ENCODE data around the gene MDN1.

The MDN1 gene

GRCh38 chr6:89604653-89605052 lies 214.9 kb downstream of the MDN1 start:
- DNase-seq (ENCODE audit: low read depth), result no peak
- no peak overlapping the region for H3K4me3 ChIP-seq (ENCODE audit: low read depth, low read length)
- TF ChIP-seq, protein P1, sequence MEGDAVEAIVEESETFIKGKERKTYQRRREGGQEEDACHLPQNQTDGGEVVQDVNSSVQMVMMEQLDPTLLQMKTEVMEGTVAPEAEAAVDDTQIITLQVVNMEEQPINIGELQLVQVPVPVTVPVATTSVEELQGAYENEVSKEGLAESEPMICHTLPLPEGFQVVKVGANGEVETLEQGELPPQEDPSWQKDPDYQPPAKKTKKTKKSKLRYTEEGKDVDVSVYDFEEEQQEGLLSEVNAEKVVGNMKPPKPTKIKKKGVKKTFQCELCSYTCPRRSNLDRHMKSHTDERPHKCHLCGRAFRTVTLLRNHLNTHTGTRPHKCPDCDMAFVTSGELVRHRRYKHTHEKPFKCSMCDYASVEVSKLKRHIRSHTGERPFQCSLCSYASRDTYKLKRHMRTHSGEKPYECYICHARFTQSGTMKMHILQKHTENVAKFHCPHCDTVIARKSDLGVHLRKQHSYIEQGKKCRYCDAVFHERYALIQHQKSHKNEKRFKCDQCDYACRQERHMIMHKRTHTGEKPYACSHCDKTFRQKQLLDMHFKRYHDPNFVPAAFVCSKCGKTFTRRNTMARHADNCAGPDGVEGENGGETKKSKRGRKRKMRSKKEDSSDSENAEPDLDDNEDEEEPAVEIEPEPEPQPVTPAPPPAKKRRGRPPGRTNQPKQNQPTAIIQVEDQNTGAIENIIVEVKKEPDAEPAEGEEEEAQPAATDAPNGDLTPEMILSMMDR (IDR thresholded peaks at IDR 0.05; ENCODE audit: low read depth, low read length, missing control alignments), result no peak

- no peak for DNase-seq (ENCODE audit: low read depth)
- TF ChIP-seq, protein P1 (IDR thresholded peaks at IDR 0.05; ENCODE audit: low read depth, low read length, missing control alignments), result no peak
Observed at GRCh38 chr6:89602166-89602565, 217.4 kb downstream of the MDN1 start.

GRCh38 chr6:89599727-89600126 lies 219.9 kb downstream of the MDN1 start:
- TF ChIP-seq, protein P1 (IDR thresholded peaks at IDR 0.05; ENCODE audit: low read depth, low read length, missing control alignments), result no peak
- H3K4me3 ChIP-seq (ENCODE audit: low read depth, low read length), result no peak overlapping the region

More at GRCh38 chr6:89602166-89602565, 217.4 kb downstream of the MDN1 start:
- H3K4me3 ChIP-seq (ENCODE audit: low read depth, low read length), result no peak overlapping the region

GRCh38 chr6:89597988-89598387 lies 221.6 kb downstream of the MDN1 start:
- no peak overlapping the region for H3K4me3 ChIP-seq (ENCODE audit: low read depth, low read length)
- DNase-seq (ENCODE audit: low read depth), result no peak
- TF ChIP-seq, protein P1 (IDR thresholded peaks at IDR 0.05; ENCODE audit: low read depth, low read length, missing control alignments), result no peak

More at GRCh38 chr6:89599727-89600126, 219.9 kb downstream of the MDN1 start:
- no peak for DNase-seq (ENCODE audit: low read depth)

DNA sequence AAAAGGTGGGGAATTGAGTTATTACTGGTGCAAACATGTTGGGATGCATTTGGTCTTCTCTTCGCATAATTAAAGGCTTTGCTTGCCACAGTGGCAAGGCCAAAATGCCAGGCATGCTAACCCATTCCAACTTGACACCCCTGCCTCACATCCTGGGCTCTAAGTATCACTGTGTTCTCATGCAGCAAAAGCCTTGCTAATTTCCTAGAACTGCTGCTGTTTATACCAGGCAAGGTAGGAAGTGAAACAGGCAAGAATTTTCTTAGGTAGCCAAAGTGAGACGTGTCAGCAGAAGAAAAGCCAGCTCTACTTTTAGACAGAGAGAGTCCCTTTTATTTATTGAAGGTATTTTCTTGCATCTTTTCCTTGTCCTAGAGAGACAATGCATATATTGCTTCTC lies 222.2 kb downstream of the MDN1 start:
- TF ChIP-seq, protein P1 (IDR thresholded peaks at IDR 0.05; ENCODE audit: low read depth, low read length, missing control alignments), result no peak
- no peak for DNase-seq (ENCODE audit: low read depth)
- no peak overlapping the region for H3K4me3 ChIP-seq (ENCODE audit: low read depth, low read length)

DNA sequence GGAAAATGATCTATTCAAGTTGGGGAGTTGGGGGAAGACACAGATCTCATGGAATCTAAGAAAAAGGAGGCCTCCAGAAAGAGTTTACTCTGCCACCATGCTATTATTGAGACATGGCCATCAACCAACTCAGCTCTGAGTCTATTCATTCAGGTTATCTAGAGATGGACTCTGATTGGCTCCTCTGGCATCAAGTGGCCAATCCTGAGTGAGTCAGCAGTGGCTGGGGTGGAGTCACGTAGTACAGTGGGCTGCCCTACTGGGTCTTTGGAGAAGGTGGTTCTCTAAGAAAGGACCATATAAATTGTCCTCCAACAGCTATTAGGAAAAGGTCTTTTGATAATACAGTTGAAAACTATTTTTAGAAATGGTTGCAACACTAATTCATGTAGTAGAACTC lies 223.1 kb downstream of the MDN1 start:
- TF ChIP-seq, protein P1 (IDR thresholded peaks at IDR 0.05; ENCODE audit: low read depth, low read length, missing control alignments), result no peak
- no peak overlapping the region for H3K4me3 ChIP-seq (ENCODE audit: low read depth, low read length)
- no peak for DNase-seq (ENCODE audit: low read depth)

DNA sequence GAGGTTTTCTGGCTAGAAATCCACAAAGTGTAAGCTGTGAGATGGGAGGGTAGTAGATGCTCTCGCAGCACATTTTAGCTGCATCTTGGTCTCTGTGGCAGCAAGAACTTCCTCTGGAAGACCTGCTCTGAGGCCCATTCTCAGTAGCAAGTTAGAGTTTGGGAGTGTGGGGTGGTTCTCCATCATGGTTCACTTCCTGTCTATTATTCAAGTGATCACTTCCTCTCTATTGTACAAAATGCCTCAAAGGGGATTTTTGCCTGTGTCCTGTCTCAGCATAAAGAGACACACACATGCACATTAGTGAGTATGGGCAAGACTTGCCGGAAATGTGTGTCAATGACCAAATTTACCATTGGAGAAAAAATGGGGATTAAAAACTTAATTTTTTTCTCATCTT lies 223.5 kb downstream of the MDN1 start:
- no peak overlapping the region for H3K4me3 ChIP-seq (ENCODE audit: low read depth, low read length)
- TF ChIP-seq, protein P1 (IDR thresholded peaks at IDR 0.05; ENCODE audit: low read depth, low read length, missing control alignments), result no peak
- peak; percentile 59 for DNase-seq (ENCODE audit: low read depth)
